Adipocyte (in vitro differentiated cells): Measurements from ENCODE around the gene ARMC6.

Source experiments
- DNase-seq: peaks from one replicate; pipeline ENCODE4 v3.0.0-alpha.2; 2015; ENCODE audit warnings: low read depth
- H3K27me3 ChIP-seq: replicated peaks from 2 replicates; pipeline ENCODE4 v1.7.0; 2013; ENCODE audit warnings: mild to moderate bottlenecking, low read length, moderate library complexity; ENCODE audit not compliant: control insufficient read depth, insufficient read depth
- H3K36me3 ChIP-seq: 2 replicates; pipeline ENCODE4 v1.7.0; 2013; ENCODE audit warnings: low read length, mild to moderate bottlenecking, moderate library complexity; ENCODE audit not compliant: control insufficient read depth, insufficient read depth, severe bottlenecking
- H3K4me1 ChIP-seq: 2 replicates; pipeline ENCODE4 v1.7.0; 2013; ENCODE audit warnings: mild to moderate bottlenecking, low read length, moderate library complexity; ENCODE audit not compliant: control insufficient read depth, insufficient read depth
- H3K4me3 ChIP-seq: 2 replicates; pipeline ENCODE4 v1.7.0; 2013; ENCODE audit warnings: mild to moderate bottlenecking, low read length, moderate library complexity
- H3K9ac ChIP-seq: 2 replicates; pipeline ENCODE4 v1.7.0; 2013; ENCODE audit warnings: mild to moderate bottlenecking, low read length, moderate library complexity
- H3K9me3 ChIP-seq: 2 replicates; pipeline ENCODE4 v1.7.0; 2013; ENCODE audit warnings: mild to moderate bottlenecking, low read length, moderate library complexity; ENCODE audit not compliant: control insufficient read depth

ARMC6 gene

DNA sequence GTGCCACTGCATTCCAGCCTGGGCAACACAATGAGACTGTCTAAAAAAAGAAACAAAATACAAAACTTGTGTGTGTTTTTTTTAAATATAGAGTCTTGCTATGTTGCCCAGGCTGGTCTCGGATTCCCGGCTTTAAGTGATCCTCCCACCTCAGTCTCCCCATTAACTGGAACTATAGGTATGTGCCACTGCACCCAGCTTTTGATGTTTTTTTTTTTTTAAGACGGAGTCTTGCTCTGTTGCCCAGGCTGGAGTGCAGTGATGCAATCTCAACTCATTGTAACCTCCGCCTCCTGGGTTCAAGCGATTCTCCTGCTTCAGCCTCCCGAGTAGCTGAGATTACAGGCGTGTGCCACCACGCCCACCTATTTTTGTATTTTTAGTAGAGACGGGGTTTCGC is 37.1 kb upstream of the ARMC6 start:
- Histone ChIP-seq H3K27me3 (no peaks in the 10 kb centered on the region), H3K9ac (no peak overlapping the region), H3K36me3 (peaks cover 66% of the 10 kb centered on the region), H3K4me3 (no peak overlapping the region), H3K4me1 (peaks cover 7% of the 10 kb centered on the region), H3K9me3 (no peaks in the 10 kb centered on the region)
- DNase-seq = no peak

GRCh38 chr19:18996796-18997394 is 36.5 kb upstream of the ARMC6 start:
- Histone ChIP-seq H3K36me3 (peaks cover 66% of the 10 kb centered on the region), H3K9ac (no peak overlapping the region), H3K4me1 (peaks cover 7% of the 10 kb centered on the region), H3K9me3 (no peaks in the 10 kb centered on the region), H3K4me3 (no peak overlapping the region), H3K27me3 (no peaks in the 10 kb centered on the region)
- no peak for DNase-seq

DNA sequence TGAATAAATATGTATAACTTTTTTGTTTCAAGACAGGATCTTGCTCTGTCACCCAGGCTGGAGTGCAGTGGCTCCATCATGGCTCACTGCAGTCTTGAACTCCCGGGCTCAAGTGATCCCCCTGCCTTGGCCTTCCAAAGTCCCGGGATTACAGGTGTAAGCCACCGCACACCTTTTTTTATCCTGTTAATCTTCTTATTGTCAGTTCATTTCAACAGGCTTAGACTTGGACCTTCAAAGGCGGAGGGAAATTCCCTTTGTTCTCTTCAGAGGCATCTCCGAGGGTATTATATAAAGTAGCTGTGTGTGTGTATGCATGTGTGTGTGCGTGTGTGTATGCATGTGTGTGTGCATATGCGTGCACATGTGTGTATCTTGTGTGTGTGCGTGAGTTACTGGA is 35.1 kb upstream of the ARMC6 start:
- H3K36me3 ChIP-seq = peaks cover 68% of the 10 kb centered on the region
- H3K4me3 ChIP-seq = no peak overlapping the region

DNA sequence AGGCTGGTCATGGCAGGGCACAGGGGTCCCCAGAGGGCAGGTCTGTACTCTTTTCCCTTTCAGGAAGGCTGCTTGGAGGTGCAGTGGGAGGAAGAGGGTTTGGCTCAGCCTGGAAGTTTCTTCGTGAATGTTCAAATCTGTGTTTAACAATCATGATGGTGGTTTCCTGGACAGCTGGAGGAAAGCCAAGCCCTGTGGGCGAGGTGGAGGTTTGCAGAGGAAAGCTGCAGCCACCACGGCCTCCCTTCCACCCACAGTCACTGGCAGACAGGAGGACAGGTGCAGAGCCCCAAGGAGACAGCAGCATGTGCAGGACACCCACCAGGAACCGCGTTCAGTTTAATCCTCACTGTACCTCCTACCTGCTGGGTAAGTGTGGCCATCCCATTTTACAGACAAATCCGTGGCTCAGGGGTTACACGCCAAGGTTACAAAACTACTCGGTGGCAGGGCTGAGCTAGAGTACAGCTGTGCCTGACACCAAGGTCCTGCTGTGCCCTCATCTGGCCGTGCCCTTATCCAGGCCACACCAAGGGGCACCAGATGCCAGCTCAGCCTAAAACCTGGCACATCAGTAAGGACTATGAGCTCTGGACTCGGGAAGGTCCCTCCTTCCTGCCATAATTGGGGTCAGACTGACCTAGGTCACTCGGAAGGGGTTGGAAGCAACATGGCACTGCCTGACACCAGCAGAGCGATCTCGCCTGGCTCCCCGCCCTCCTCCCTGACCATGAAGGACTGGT is 34.2 kb upstream of the ARMC6 start:
- H3K36me3 ChIP-seq = peaks cover 68% of the 10 kb centered on the region
- no peaks in the 10 kb centered on the region for H3K27me3 ChIP-seq
- H3K4me1 ChIP-seq = peaks cover 7% of the 10 kb centered on the region
- H3K9me3 ChIP-seq = no peaks in the 10 kb centered on the region
- no peak overlapping the region for H3K4me3 ChIP-seq
- DNase-seq = peak; percentile 16
- H3K9ac ChIP-seq = no peak overlapping the region

More for the DNA sequence above, 35.1 kb upstream of the ARMC6 start:
- peaks cover 7% of the 10 kb centered on the region for H3K4me1 ChIP-seq
- no peaks in the 10 kb centered on the region for H3K27me3 ChIP-seq
- no peak for DNase-seq
- no peaks in the 10 kb centered on the region for H3K9me3 ChIP-seq
- H3K9ac ChIP-seq = no peak overlapping the region

- Histone ChIP-seq H3K4me3 (no peak overlapping the region), H3K9me3 (no peaks in the 10 kb centered on the region), H3K9ac (no peak overlapping the region), H3K36me3 (peaks cover 69% of the 10 kb centered on the region), H3K4me1 (peaks cover 7% of the 10 kb centered on the region), H3K27me3 (no peaks in the 10 kb centered on the region)
- no peak for DNase-seq
These were observed 33.3 kb upstream of the ARMC6 start for GRCh38 chr19:18999896-19000620.

- no peaks in the 10 kb centered on the region for H3K27me3 ChIP-seq
- H3K36me3 ChIP-seq = peaks cover 83% of the 10 kb centered on the region
- H3K4me3 ChIP-seq = no peak overlapping the region
- H3K9ac ChIP-seq = no peak overlapping the region
- DNase-seq = no peak
- no peaks in the 10 kb centered on the region for H3K9me3 ChIP-seq
- peaks cover 3% of the 10 kb centered on the region for H3K4me1 ChIP-seq
These were observed 29.3 kb upstream of the ARMC6 start for GRCh38 chr19:19004144-19004543.

GRCh38 chr19:19006213-19006612 is 27.2 kb upstream of the ARMC6 start:
- DNase-seq = peak; percentile 4
- no peak overlapping the region for H3K4me3 ChIP-seq
- H3K9ac ChIP-seq = no peak overlapping the region
- no peaks in the 10 kb centered on the region for H3K9me3 ChIP-seq
- peaks cover 86% of the 10 kb centered on the region for H3K36me3 ChIP-seq
- no peaks in the 10 kb centered on the region for H3K27me3 ChIP-seq
- peaks cover 3% of the 10 kb centered on the region for H3K4me1 ChIP-seq

GRCh38 chr19:19009951-19010350 is 23.5 kb upstream of the ARMC6 start:
- peaks cover 86% of the 10 kb centered on the region for H3K36me3 ChIP-seq

GRCh38 chr19:19010551-19010950 is 22.9 kb upstream of the ARMC6 start:
- no peaks in the 10 kb centered on the region for H3K27me3 ChIP-seq
- no peak overlapping the region for H3K4me3 ChIP-seq
- H3K9ac ChIP-seq = no peak overlapping the region
- H3K36me3 ChIP-seq = peaks cover 87% of the 10 kb centered on the region
- DNase-seq = no peak
- H3K4me1 ChIP-seq = peaks cover 3% of the 10 kb centered on the region
- no peaks in the 10 kb centered on the region for H3K9me3 ChIP-seq

More at GRCh38 chr19:19009951-19010350, 23.5 kb upstream of the ARMC6 start:
- Histone ChIP-seq H3K27me3 (no peaks in the 10 kb centered on the region), H3K4me1 (peaks cover 3% of the 10 kb centered on the region), H3K9ac (no peak overlapping the region), H3K9me3 (no peaks in the 10 kb centered on the region), H3K4me3 (no peak overlapping the region)
- no peak for DNase-seq

- Histone ChIP-seq H3K4me1 (peaks cover 9% of the 10 kb centered on the region), H3K4me3 (no peak overlapping the region), H3K9ac (peak overlapping the region; percentile 37), H3K9me3 (no peaks in the 10 kb centered on the region), H3K36me3 (peaks cover 71% of the 10 kb centered on the region), H3K27me3 (no peaks in the 10 kb centered on the region)
- peak; percentile 72 for DNase-seq
These were observed 12.3 kb upstream of the ARMC6 start for GRCh38 chr19:19021115-19021514.

DNA sequence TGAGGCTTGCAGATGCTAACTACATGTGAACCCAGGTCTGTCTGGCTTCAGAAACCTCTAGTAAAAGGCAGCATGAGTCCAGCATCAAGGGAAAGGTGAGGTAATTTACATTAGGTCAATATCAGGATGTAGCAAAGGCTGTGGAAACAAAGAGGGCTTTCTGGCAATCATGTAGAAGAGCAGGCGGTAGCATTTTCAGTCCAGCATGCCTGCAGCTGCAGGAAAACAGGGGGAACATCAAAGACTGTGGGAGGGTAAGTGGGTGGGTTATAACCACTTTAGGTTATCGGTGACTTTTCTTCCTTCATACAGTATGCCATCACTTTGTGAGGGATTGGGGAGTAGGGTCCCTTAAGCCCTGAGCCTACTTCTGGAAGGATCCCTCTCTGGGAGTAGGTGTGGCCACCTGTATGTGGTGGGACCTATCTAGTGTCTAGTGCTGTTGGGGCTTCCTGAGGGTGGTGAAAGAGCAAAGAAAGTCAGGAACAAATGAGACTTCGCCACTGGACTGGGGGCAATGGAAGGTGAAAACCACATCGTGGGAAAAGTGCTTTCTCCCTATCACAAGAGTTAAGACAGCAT is 10.9 kb upstream of the ARMC6 start:
- H3K36me3 ChIP-seq = peaks cover 71% of the 10 kb centered on the region
- peaks cover 9% of the 10 kb centered on the region for H3K4me1 ChIP-seq
- no peaks in the 10 kb centered on the region for H3K27me3 ChIP-seq
- no peak overlapping the region for H3K4me3 ChIP-seq
- no peak overlapping the region for H3K9ac ChIP-seq
- no peaks in the 10 kb centered on the region for H3K9me3 ChIP-seq
- DNase-seq = no peak
